Natural killer cell (primary cell): ENCODE results near the gene CRIP1. TPM values are rescaled to one million over a fixed set of nuclear protein-coding genes. Genes with fewer than 3 reads are reported as not detected.

Experiments
- ATAC-seq, 3 donors: fragments of 150-1000 bp in 2 of 3; fragments of 200-7000 bp in 1 of 3; cut with Tn5 transposase; 1 replicate in 1 of 3; 2 replicates in 2 of 3; pipeline ENCODE4 v1.10.0; 2021; ENCODE audit warnings: mild to moderate bottlenecking in 2 of 3, moderate library complexity in 2 of 3
- DNase-seq, 2 donors: peaks; one replicate each; pipeline versions ENCODE4 v3.0.0 to v3.0.0-alpha.2; 2013 to 2021; ENCODE audit warnings: mixed read lengths in 1 of 2
- H3K27ac ChIP-seq: one replicate; pipeline ENCODE4 v1.5.1; 2013; ENCODE audit warnings: mild to moderate bottlenecking, low read length
- H3K27me3 ChIP-seq: one replicate; pipeline ENCODE4 v1.6.1; 2013; ENCODE audit warnings: low read length; ENCODE audit not compliant: control insufficient read depth, insufficient read depth
- H3K36me3 ChIP-seq: one replicate; pipeline ENCODE4 v1.6.1; 2013; ENCODE audit warnings: low read length; ENCODE audit not compliant: control insufficient read depth, insufficient read depth
- H3K4me1 ChIP-seq: one replicate; pipeline ENCODE4 v1.6.1; 2013; ENCODE audit warnings: low read length; ENCODE audit not compliant: control insufficient read depth, insufficient read depth
- H3K4me3 ChIP-seq: one replicate; pipeline ENCODE4 v1.5.1; 2013; ENCODE audit warnings: low read length
- H3K9me3 ChIP-seq: one replicate; pipeline ENCODE4 v1.6.1; 2013; ENCODE audit warnings: low read length; ENCODE audit not compliant: control insufficient read depth, insufficient read depth
- H3K27ac Mint-ChIP-seq, 2 donors: one replicate each; pipeline ENCODE4 v1.8.0; 2022; ENCODE audit warnings: mild to moderate bottlenecking in 2 of 2, mixed read lengths in 2 of 2, moderate library complexity in 1 of 2
- H3K27me3 Mint-ChIP-seq, 2 donors: one replicate each; pipeline ENCODE4 v1.8.0; 2022; ENCODE audit warnings: low read depth in 2 of 2, mixed read lengths in 2 of 2
- H3K36me3 Mint-ChIP-seq: one replicate; pipeline ENCODE4 v1.8.0; 2022; ENCODE audit warnings: mixed read lengths
- H3K4me1 Mint-ChIP-seq, 2 donors: one replicate each; pipeline ENCODE4 v1.8.0; 2022; ENCODE audit warnings: mixed read lengths in 2 of 2
- H3K4me3 Mint-ChIP-seq: one replicate; pipeline ENCODE4 v1.8.0; 2022; ENCODE audit warnings: mild to moderate bottlenecking, moderate library complexity, mixed read lengths
- H3K9me3 Mint-ChIP-seq, 2 donors: one replicate each; pipeline ENCODE4 v1.8.0; 2022; ENCODE audit warnings: mixed read lengths in 2 of 2
- WGBS: methylation state at CpG from one replicate; pipeline ENCODE4 v1.1.7; 2013; ENCODE audit warnings: missing lambda C conversion rate; ENCODE audit not compliant: insufficient coverage; 5-methylcytosine and 5-hydroxymethylcytosine counted together
- intact Hi-C: fragments of 100-400 bp; cut with micrococcal nuclease; formaldehyde crosslinking; loops from one replicate; pipeline ENCODE4 v1.14.2; 2022
- total RNA-seq, 4 donors: library from RNA; stranded (reverse); fragments of 120-200 nt in 1 of 4; gene quantifications; one replicate each; pipeline versions ENCODE4 v1.2.3 to v1.2.4, GENCODE V29; 2013 to 2022
- TF ChIP-seq, protein P1 (sequence below): fragments of 200-600 bp; IDR thresholded peaks from one replicate; pipeline ENCODE4 v1.8.0; 2022; ENCODE audit warnings: antibody characterized with exemption

The CRIP1 gene
- total RNA-seq, 3 donors from 2014 or later (not counting 1 experiment from before 2014, with no cell fraction given), result 276 to 334 (median 290) TPM

DNA sequence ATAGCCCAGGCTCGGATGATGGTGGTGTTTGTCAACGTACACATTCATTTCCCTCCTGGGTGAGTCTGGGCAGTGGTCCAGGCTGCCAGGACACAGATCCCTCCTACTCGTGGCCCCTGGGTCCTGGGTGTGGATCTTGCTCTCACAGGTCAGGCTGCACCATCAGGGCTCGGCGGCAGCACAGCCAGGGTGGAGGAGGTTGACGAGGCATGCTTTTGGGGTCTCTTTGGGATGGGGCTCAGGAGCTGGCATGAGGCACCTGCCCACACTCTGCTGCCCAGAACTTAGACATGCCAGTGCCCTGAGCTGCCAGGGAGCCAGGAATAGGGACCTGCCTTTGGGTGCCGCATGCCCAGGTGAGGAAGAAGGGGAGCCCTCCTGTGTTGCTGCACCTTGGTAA lies 49.4 kb downstream of the CRIP1 start:
- Histone ChIP-seq H3K4me3 (no peak overlapping the region), H3K4me1 (peaks cover 21% of the 10 kb centered on the region), H3K36me3 (no peaks in the 10 kb centered on the region), H3K27ac (no peak overlapping the region), H3K9me3 (no peaks in the 10 kb centered on the region), H3K27me3 (no peaks in the 10 kb centered on the region)
- intact Hi-C loops, result no loop called here
- Mint-ChIP-seq H3K27me3 (peaks cover 0 to 19% of the 10 kb centered on the region in 2 donors), H3K4me1 (no peaks in the 10 kb centered on the region), H3K9me3 (no peaks in the 10 kb centered on the region), H3K27ac (no peak overlapping the region), H3K4me3 (no peak overlapping the region), H3K36me3 (no peaks in the 10 kb centered on the region)
- ATAC-seq, result no peak
- TF ChIP-seq, protein P1, sequence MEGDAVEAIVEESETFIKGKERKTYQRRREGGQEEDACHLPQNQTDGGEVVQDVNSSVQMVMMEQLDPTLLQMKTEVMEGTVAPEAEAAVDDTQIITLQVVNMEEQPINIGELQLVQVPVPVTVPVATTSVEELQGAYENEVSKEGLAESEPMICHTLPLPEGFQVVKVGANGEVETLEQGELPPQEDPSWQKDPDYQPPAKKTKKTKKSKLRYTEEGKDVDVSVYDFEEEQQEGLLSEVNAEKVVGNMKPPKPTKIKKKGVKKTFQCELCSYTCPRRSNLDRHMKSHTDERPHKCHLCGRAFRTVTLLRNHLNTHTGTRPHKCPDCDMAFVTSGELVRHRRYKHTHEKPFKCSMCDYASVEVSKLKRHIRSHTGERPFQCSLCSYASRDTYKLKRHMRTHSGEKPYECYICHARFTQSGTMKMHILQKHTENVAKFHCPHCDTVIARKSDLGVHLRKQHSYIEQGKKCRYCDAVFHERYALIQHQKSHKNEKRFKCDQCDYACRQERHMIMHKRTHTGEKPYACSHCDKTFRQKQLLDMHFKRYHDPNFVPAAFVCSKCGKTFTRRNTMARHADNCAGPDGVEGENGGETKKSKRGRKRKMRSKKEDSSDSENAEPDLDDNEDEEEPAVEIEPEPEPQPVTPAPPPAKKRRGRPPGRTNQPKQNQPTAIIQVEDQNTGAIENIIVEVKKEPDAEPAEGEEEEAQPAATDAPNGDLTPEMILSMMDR, result no peak
- DNase-seq, result no peak
- 89% methylated on average over 7 of the region's 7 CpGs for WGBS

DNA sequence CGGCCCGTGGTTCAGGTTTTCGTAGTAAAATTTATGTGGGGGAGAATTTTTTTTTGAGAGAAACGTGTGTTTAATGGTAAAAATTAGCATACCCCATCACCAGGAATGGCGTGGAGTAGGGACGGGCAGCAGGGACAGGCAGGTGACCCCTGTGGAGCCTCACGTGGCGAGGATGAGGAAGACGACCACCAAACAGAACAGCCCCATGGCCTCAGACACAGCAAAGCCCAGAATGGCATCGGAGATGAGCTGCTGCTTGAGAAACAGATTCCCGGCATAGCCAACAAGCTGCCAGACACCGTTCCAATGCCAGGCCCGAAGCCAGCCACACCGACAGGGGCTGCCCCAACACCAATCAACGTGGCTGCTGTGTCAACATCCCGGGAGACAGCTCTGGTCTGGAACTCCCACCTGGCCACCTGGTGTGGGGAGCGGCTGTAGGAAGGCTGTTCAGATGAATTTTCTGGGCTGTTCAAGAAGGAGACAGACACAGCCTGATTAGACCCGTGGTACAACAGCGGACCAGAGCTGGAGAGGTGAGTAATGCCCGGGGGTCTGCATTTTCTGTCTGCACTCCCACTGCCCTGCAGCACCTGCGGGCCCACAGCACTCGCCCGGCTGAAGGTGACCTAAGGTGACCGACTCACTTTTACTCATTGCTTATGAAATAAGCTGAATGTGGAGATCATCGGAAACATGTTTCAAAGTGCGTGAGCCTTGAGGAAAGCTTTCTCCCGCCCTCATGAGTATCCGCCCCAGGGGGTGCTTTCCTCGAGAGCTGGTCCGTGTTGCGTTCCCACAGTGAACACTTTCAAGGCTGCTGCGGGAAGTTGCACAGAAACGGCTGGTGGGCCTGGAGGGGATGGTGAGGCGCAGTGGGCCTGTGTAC lies 50.2 kb downstream of the CRIP1 start:
- intact Hi-C loops, result no loop called here
- H3K4me1 Mint-ChIP-seq, result no peaks in the 10 kb centered on the region
- no peak for DNase-seq
- H3K36me3 Mint-ChIP-seq, result no peaks in the 10 kb centered on the region
- TF ChIP-seq, protein P1, result no peak
- WGBS, result 83% methylated on average over 34 of the region's 34 CpGs
- H3K27ac ChIP-seq, result no peak overlapping the region
- no peak overlapping the region for H3K4me3 Mint-ChIP-seq
- no peaks in the 10 kb centered on the region for H3K9me3 Mint-ChIP-seq
- peaks cover 16% of the 10 kb centered on the region for H3K4me1 ChIP-seq
- H3K27me3 ChIP-seq, result no peaks in the 10 kb centered on the region
- H3K27me3 Mint-ChIP-seq, result peaks cover 9 to 26% of the 10 kb centered on the region in 2 donors
- no peak for ATAC-seq
- H3K27ac Mint-ChIP-seq, result no peak overlapping the region
- H3K4me3 ChIP-seq, result no peak overlapping the region
- H3K36me3 ChIP-seq, result no peaks in the 10 kb centered on the region
- no peaks in the 10 kb centered on the region for H3K9me3 ChIP-seq

DNA sequence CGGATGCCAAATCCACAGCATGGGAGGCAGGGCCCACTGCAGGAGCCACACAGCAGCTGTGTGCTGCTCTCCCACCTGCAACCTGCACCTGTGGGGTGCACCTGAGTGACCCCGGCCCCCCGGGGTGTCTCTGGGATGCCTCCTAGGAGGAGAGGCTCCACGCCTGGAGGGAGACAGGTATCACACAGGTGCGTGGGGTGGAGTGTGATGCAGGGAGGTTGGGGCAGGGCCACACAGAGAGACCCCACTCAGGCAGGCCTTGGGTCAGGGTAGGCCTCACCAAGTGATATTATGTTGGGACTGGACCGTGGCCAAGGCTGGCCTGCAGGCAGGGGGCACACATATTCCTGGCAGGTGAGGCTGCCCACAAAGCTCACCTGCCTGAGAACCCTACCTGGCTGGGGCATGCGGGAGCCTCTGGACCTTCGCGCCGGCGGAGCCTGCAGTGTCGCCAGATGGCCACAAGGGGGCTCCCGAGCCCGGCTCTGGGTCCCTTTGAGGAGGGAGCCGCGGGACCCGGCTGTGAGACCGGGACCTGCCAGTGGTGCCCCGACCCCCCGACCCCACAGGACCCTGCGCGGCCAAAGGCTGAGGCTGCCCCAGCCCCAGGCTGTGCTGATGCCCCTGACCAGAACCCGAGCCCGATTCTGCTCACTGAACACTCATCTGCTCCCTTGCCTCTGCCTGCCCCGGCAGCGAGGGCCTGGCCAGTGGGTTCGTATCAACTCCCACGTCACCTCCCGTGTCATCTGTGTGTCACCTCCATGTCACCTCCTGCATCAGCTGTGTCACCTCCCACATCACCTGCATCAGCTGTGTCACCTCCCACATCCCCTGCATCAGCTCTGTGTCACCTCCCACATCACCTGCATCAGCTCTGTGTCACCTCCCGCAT lies 51.1 kb downstream of the CRIP1 start:
- TF ChIP-seq, protein P1, result peak; percentile 99
- 23% methylated on average over 30 of the region's 30 CpGs for whole genome bisulfite sequencing

More for the DNA sequence above, 51.1 kb downstream of the CRIP1 start:
- ATAC-seq (peak; percentile 80 to 97 (median 92)), DNase-seq (peak; percentile 69 to 80)
- H3K4me1 Mint-ChIP-seq, result no peaks in the 10 kb centered on the region
- no peaks in the 10 kb centered on the region for H3K9me3 ChIP-seq
- H3K4me3 Mint-ChIP-seq, result no peak overlapping the region
- peaks cover 7% of the 10 kb centered on the region for H3K4me1 ChIP-seq
- peaks cover 0 to 4% of the 10 kb centered on the region in 2 donors for H3K9me3 Mint-ChIP-seq
- no peaks in the 10 kb centered on the region for H3K36me3 ChIP-seq
- no peak overlapping the region for H3K4me3 ChIP-seq
- H3K27me3 ChIP-seq, result no peaks in the 10 kb centered on the region
- peaks cover 10 to 24% of the 10 kb centered on the region in 2 donors for H3K27me3 Mint-ChIP-seq
- H3K27ac ChIP-seq, result no peak overlapping the region
- intact Hi-C loops, result no loop called here
- H3K36me3 Mint-ChIP-seq, result no peaks in the 10 kb centered on the region
- no peak overlapping the region for H3K27ac Mint-ChIP-seq

Other genes with a start within 250 kb of the CRIP1 start
- gene BTBD6, start 238.4 kb upstream of the CRIP1 start, total RNA-seq, result 10 to 100 TPM; 30.9 to 48.7 (median 44.2) TPM
- gene BRF1, start 185.9 kb upstream of the CRIP1 start, total RNA-seq, result 10 to 100 TPM; 82.4 to 92.7 (median 87.4) TPM
- gene PACS2, start 172.1 kb upstream of the CRIP1 start, total RNA-seq, result 10 to 100 TPM; 58.4 to 76.5 (median 69.2) TPM
- gene TEX22, start 88.3 kb upstream of the CRIP1 start, total RNA-seq, result 1 to 10 TPM in 2 of 3 donors, under 1 TPM in 1; 0.23 to 1.9 (median 1.8) TPM
- 100 to 1,000 TPM; 104 to 125 (median 112) TPM for gene MTA1, start 67.1 kb upstream of the CRIP1 start, total RNA-seq
- 1 to 10 TPM; 1.7 to 4.6 (median 2.0) TPM for gene CRIP2, start 12.1 kb upstream of the CRIP1 start, total RNA-seq
- gene TEDC1, start 4.4 kb downstream of the CRIP1 start, total RNA-seq, result 100 to 1,000 TPM in 2 of 3 donors, 10 to 100 TPM in 1; 70.0 to 233 (median 112) TPM
- under 1 TPM in 2 of 3 donors, not detected in 1; 0.54 to 0.80 TPM for gene TMEM121, start 39.7 kb downstream of the CRIP1 start, total RNA-seq